RPMI7951 (cell line): ENCODE measurements around the gene BANF2. TPM values are rescaled to one million over a fixed set of nuclear protein-coding genes. Genes with fewer than 3 reads are reported as not detected.
"Not testable (repeated sequence)": the region's sequence is repeated elsewhere in the genome, so short reads cannot be mapped to it uniquely, and the experiment has no call there.

Experiments
- DNase-seq: peaks from one replicate; pipeline ENCODE4 v3.0.0-alpha.2; 2012; ENCODE audit warnings: low read depth
- total RNA-seq: library from RNA; depleted of rRNA; stranded (reverse); fragments of >200 nt; shearing (Covaris generic); gene quantifications from 2 replicates; pipeline ENCODE4 v1.2.3, GENCODE V29; 2014; rRNA removed

BANF2 gene
- not detected in 2 replicates for total RNA-seq

DNA sequence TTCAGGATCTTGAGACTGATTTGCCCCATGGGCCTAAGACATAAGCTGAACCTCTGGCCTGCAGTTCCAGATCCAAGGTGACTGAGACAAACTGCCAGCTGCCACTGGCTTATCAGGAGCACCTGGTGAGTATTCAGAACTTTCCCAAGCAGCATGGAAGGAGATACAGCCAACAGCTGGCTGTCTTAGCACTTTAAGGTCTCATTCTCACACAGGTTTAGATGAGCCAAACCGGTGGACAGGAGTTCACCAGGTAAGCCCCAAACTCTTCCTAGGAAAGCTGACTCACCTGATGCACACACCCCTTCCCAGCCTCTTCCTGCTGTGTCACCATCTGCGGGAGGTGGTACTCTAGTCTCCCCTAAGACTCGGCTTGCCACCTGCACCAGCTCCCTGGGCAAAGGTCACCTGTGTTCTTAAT, at the start of gene BANF2:
Gene BANF2, plus strand, starts transcription at position 36 of the 421 bp plus-strand sequence. CDS start 25,060 bp downstream, outside the sequence.
- DNase-seq = no peak

DNA sequence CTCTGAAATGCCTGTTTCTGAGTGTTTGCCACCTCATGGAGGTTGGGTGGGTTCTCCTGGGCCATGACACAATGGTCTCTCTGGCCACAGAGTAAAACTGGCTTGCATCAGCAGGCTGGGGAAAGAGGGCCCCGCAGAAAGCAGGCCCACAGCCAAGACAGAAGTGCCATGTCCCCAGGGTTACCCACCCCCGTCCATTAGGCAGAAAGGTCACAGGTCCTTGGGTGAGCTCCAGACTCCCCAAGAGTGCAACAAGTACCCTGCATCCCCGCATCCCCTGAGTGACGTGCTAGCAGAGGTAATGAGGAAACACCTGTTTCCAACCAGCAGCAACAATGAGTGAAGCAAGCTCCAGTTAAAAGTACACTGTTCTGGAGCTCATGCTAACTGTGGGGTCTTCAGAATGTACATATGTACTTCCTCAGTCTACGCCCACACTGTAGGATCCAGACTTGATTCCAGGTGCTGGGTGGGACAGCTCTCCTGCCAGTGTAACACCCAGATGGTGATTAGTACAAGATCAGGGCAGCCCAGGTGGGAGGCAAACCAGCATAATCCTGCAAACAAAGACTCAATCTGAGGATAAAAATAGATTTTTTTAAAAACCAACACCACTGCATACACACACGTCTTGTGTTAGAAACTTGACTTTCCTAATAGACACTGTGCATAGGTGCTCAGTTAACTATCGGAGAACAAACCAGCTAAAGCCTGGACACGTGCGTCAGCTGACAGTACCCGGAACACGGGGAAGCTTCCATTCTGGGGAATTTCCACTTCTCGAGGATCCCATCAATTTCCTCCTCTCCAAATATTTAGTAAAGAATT, 49.3 kb upstream of the BANF2 start:
- DNase-seq = no peak

DNA sequence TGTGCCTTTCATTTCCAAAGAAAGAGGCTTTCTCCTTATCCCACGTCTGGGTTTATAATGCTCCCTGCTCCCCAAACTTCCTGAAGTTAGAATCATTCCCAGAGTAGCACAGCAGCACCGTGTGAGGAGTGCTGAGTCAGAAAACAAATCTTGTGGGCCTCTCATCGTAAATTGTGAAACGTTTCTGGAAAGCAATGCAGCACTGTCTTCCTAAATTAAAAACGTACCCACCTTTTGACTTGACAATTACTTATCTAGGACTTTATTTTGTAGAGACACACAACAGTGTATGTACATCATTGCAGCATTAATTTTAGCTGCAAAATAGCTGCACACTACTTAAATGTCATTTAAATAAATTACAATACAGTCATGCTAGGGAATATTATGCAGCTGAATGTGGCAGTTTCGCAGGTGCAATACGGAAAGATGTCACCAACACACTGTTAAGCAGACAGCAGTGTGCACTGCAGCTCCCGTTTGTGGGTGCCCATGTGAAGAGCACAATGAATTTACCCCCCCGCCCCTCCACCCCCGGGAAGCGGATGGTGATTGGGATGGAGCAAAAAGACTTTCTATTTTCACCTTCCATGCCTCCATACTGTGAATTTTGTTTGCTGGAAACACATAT, 48.5 kb upstream of the BANF2 start:
- no peak for DNase-seq

DNA sequence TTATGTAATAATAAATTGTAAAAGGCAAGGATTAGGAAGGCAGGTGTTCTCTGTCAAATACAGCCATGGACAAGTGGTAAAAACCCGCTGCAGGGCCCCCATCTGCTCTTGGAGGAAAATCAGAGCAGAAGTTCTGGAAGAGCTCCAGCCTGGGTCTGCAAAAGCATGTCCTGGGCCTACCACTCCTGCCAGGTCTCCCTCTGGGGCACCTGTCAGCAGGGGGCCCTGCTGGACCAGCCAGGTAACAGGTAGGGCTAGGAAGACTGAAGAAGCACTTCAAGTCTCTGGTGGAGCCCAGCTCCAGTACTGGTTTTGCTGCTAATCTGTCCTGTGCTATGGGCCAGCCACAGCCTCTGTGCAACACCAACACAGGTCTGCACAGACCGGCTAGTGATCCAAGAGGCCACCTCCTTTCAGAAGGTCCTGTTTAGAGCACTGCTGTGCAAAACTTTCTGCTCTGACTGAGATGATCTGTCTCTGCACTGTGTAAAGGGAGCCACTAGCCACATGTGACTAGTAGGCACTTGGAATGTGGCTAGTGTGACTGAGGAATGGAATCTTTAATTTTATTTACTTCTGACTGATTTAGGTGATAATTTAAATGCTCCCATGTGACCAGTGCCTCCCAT, 47.9 kb upstream of the BANF2 start:
- no peak for DNase-seq

DNA sequence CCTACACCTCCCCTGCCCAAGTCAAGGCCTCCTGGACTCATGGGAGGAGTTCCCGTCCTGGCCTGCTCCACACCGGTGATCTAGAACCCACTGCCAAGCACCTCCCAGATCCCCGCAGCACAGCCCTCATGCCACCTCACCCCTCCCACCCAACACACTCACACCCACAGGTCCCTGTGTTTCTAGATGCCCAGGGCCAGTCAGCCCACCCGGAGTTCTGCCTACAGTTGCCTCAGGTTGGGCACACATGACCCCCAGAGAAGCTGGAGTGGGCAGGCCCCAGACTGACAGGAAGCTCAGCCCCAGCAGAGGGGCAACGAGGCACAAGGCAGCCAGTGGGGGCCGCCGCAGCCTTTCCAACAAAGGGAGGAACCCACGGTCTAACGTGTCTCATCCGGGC, 47.4 kb upstream of the BANF2 start:
- DNase-seq = no peak

DNA sequence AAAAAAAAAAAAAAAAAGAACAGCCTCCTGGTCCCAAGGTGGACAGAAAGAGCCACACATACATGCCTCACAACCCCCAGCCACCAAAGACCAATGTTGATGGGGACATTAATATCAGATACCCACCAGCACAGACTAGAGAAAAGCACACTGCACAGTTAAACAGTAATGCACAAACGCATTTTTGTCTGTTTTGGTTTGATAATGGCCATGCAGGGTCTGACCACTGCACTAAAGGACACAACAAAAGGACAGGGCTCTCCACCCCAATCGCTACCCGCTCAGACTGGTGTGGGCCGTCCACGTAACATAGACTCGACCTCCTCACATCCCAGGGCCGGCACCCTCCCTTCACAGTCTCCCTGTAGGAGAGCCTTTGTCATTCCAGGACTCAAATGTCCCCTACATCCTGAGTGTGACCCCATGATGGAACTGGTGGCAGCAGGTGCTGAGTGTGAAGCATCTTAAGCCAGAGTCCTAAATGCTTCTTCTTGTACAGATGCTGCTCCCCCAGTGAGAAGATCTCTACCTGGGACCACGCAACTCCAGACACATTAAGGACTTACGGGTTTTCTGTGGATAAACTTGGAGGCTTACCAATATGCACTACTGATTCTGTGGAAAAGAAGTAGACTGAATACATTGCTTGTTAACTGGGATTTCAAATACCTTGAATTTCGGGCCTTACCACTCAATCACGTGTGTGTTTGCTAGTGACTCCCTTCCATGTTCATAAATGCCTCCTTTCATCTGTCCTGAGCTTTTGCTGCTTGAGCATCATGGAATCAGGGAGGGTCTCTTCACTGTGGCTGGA, 45.7 kb upstream of the BANF2 start:
- no peak for DNase-seq

DNA sequence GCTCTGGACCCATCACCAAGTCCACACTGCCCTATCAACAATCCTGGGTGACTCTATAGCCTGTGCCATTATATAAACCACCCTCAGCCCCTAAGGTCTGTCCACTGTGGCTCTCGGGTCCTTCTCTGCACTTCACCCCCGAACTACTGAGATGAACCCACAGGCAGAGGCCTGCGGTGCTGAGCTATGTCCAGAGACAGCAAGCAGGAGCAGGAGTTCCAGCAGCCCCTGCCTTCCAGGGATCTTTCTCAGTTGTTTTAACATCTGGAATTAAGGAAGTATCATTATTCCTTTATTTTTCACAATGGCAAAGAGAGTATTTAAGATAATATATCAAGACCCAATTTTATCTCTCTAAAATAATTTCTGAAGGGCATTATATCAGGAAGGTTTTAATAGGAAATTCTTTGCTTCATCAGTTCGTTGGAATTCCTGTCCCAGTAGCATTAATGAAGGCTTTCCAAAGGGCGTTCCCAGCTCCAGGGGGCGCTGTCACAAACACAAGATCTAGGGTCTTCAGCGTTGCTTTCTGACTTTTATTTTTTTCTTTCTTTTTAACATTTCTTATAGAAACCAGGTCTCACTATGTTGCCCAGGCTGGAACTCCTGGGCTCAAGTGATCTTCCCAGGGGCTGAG, 45.0 kb upstream of the BANF2 start:
- peak; percentile 55 for DNase-seq

DNA sequence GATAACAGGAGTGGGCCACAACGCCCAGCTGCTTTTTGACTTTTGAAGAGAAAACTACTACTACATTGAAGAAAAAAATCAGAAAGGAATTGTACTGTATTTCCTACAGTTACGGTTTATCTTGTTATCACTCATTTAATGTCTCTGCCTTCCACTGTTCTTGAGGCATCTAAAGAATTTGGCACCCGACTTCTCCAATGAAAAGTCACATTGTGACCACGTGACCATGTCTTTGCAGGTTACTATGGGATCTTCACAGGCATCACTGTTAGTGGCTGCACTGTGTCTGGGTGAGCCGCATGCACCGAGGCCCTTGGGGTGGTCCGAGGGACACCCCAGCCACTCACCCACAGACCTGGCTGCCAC, 44.5 kb upstream of the BANF2 start:
- DNase-seq = no peak

DNA sequence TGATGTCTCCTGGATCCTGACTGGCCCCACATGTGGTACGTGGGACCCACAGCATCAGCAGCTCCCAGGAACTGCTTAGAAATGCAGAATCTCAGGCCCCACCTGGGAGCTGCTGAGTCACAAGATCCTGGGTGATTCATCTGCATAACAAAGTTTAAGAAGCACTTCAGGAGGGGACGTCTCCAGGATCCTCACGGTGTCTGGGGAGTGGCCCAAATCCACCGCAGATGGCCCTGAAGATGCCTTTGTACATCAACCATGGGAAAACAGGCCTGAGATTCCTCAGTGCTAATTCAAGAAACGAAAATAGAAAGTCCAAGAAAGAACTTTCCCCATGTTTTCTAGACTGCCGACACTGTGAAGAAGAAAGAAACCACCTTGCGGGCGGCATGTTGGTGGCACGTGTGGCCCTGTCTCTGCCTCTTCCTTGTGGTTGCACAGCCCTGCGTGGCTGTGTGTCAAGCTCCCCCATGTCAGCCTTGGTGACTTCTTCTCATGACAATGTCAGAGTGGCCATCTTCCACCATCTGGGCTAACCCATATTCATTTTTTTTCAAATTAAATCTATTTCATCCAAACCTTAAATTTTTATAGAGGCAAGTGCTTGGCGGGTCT, 43.8 kb upstream of the BANF2 start:
- DNase-seq = peak; percentile 51

DNA sequence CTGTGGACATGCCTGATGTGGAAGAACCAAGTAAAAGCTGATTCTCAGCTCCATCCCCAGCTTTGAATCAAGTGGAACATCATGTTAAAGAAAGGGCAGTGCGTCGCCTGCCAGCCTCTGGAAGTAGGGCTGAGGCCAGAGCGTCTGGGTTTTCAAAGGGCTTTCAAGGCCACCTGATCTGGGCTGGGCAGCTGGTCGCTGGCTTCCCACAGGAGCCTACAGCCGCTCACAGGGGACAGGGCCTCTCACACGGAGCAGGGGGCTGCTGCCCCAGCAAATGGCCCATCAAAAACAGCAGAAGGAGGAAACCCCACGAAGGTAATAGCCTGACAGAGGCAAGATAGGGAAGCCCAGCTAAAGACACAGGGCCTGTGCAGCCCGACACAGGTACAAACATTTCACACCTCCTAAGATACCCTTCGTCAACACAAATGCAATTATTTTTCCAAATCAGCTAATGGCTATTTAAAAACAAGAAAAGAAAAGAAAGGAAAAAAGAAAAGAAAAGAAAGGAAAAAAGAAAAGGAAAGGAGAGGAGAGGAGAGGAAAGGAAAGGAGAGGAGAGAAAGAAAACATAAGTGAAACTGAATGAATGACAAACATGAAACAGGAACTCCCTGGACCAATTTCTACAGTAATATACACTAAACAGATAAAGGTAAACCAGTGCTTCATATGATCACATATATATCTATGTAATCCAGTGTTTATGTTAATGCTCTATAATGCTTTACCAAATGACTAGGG, 42.5 kb upstream of the BANF2 start:
- no peak for DNase-seq

DNA sequence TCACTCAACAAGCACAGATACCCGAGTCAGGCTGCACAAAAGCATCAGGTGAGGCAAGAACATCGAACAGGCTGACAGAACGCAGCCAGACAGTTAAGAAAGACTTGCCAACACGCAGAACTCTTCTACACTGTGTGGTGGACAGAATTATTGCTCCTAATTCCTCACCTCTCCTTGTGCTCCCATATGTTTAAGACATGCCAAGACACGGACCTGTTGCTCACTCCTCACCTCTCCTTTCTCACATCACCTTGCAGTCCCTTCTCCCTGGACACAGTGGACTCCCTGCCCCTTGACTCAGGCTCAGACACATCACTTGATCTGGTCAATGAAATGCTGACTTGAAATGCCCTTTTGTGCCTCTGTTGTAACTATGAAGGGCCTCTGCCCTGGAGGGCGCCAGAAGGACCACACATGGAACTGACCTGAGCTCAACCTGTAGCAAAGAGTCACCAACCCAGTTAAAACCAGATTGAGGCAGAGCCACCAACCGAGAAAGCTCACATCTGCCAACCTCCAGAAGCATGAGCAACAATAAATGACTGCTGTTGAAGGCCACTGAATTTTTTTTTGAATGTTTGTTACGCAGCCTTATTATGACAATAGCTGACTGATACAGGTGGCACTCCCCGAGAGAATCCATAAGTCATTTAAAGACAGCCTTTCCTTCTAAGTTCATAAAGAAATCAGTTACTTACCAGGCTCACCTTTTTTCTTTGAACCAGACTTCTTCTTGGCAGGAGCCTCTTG, 41.7 kb upstream of the BANF2 start:
- no peak for DNase-seq

DNA sequence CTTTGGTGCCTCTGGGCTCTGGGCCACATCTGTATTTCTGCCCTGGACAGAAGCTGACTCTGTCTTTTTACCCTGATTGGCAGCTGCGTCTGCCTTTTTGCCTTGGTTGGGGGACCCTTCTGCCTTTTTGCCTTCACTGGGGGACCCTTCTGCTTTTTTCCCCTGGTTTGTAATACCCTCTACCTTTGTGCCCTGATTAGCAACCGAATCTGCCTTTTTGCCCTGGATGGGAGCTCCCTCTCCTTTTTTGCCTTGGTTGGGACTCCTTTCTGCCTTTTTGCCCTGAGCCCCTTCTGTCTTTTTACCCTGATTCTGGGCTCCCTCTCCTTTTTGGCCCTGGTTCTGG, 41.1 kb upstream of the BANF2 start:
- DNase-seq = no peak

DNA sequence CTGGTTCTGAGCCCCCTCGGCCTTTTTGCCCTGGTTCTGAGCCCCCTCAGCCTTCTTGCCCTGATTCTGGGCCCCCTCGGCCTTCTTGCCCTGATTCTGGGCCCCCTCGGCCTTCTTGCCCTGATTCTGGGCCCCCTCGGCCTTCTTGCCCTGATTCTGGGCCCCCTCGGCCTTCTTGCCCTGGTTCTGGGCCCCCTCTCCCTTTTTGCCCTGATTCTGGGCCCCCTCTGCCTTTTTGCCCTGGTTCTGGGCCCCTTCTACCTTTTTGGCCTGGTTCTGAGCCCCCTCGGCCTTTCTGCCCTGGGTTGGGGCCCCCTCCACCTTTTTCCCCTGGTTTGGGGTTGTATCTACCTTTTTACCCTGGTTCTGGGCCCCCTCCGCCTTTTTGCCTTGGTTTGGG, 40.4 kb upstream of the BANF2 start:
- not testable (repeated sequence) for DNase-seq

DNA sequence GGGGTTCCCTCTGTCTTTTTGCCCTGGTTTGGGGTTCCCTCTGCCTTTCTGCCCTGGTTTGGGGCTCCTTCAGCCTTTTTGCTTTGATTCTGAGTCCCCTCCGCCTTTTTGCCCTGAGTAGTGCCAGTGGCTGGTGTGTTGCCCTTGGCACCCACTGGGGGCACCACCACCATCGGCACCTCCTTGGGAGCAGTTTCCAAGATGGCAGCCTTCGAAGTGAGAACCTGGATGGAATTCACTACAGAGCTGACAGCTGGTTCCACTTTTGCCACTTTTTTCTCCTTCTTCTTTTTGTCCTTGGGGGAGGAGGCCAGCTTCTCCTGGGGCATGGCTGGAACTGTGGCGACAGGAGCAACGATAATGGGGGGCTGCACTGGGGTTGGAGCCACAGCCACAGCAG, 40.0 kb upstream of the BANF2 start:
- no peak for DNase-seq

DNA sequence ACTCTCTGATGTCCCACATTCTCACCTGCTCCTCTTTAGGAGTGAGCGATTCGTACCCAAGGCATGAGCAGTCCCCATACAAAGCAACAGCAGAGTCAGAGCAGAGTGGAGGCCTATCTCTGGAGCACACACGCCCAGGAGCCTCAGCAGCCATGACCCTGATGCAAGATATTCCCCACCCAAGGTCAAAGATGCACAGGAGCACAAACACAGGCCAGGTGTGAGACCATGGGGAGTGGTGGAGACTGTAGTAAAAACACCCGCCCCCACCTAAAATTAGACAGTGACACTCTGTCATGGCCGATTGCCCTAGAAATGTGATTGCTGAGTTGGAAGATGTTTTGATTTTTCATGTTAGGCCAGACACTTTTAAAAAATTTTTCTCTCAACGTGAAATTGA, 39.1 kb upstream of the BANF2 start:
- DNase-seq = no peak

DNA sequence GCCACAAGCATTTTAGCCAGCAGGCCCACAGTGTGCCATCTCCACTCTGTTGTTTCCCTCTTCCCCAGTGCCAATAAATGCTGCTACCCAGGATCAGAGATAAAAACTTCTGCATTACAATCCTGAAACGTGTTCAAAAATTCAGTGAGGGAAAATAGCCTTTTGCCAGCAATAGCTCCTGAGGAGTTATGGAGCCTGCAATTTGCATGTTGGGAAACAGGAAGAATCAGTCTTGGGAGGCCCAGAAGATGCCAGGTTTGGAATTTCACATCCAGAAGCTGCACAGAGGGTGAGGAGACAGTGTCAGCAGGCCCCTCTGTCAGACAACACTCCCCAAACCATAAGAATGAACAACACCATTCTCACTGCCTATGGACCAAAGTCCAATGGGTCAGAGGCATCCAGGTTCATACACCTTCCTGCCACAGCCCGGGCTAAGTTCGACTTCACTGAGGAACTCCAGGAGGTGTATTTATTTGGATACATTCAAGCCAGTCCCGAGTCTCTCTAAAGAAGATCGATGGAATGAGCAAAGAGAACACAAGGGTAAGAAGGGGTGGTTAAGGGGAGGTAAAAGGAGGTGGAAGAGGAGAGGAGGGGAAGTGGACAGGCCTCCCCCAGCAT, 38.5 kb upstream of the BANF2 start:
- no peak for DNase-seq

DNA sequence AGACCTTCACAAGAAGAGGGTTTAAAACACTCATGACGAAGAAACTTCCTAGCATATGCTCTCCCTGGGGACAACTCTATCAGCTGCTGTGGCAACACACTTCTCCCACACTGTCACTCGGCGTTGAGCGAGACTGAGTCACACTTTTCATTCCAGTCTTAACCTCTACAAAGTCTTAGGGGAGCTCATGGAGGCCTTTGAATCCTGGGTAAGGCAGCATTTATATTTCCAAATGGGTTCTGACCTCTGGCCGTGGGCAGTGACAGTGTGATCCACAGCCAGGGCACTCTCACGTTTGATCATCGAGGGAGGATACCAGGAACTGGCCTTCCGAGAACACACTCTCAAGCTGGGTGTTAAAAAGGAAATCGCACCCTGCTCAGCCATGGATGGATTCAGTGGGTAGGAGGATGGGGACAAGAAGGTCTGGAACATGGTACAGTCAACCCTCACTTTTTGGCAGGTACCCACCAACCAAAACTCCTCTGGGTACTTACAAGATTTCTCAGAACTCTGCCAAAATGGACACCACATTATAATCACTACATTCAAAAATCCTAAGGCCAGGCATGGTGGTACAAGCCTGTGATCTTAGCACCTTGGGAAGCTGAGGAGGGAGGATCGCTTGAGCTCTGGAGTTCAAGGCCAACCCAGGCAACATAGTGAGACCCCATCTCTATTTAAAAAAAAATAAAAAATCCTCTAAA, 37.3 kb upstream of the BANF2 start:
- DNase-seq = peak; percentile 96

DNA sequence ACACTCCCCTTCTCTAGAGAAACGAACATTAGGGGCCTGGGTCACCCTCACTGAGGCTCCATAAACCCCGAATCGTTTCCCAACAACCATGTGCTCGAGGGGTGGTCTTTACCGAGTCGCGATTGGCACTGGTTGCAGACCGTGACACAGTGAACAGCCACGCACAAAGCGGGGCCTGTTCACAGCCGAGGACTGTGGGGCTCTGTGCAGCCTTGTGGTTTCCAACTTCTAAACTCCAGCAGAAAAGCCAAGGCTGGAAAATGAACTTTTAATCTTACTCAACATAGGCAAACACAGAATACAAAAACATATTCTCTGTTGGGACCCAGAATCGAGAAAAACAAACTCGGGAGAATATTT, 36.7 kb upstream of the BANF2 start:
- peak; percentile 44 for DNase-seq

DNA sequence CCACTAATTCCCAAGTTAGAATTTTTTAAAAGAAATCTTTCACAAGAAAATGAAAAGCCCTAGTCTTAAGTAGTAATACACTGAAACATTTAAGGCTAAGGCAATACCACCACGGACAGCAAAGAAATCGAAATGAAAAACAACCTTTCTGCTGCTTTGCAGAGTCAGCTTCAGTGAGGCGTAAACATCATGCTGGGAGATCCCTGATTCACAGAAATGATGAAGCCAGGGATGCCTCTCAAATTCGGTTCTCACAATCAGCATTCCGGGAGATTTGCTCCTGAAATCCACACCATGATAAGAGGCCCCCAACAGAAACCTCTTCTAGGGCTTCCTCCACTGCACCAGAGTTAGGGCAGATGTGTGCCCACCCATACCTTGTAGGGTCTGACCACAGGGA, 36.3 kb upstream of the BANF2 start:
- peak; percentile 51 for DNase-seq
